B cell (primary cell): ENCODE measurements around the gene MAP2K6. TPM values are rescaled to one million over a fixed set of nuclear protein-coding genes. Genes with fewer than 3 reads are reported as not detected.

Experiments
- ATAC-seq: fragments of 200-7000 bp; cut with Tn5 transposase; one replicate; pipeline ENCODE4 v1.10.0; 2021; ENCODE audit warnings: low read depth, mild to moderate bottlenecking, moderate number of reproducible peaks, moderate library complexity
- CTCF ChIA-PET: fragments of 350-600 bp; sonication (Branson Sonifier 250); formaldehyde crosslinking; loops from one replicate; lab custom pipeline; 2021; ENCODE audit warnings: antibody characterized with exemption, inconsistent platforms; lab: Charles Lee
- POLR2A ChIA-PET: fragments of 350-600 bp; sonication (Branson Sonifier 250); formaldehyde crosslinking; loops from one replicate; lab custom pipeline; 2021; ENCODE audit warnings: antibody characterized with exemption; lab: Charles Lee
- DNase-seq: peaks from one replicate; pipeline ENCODE4 v3.0.0; 2013
- H2AFZ ChIP-seq: 2 replicates; pipeline ENCODE4 v1.6.1; 2012; ENCODE audit warnings: mild to moderate bottlenecking, low read depth, low read length; ENCODE audit not compliant: insufficient read depth, poor library complexity, severe bottlenecking
- H3K27ac ChIP-seq, 2 donors: 1 replicate in 1 of 2; 2 replicates in 1 of 2; pipeline ENCODE4 v1.5.1; 2012 to 2013; ENCODE audit warnings: low read length in 2 of 2, mild to moderate bottlenecking in 2 of 2, moderate library complexity in 1 of 2
- H3K27me3 ChIP-seq, 4 experiments: fragments of 200-600 bp in 1 of 4; sonication (generic) in 1 of 4; replicated peaks in 1 of 4; 1 replicate in 2 of 4; 2 replicates in 2 of 4; pipeline versions ENCODE4 v1.6.1 to v1.7.0; 2013 to 2016; ENCODE audit warnings: low read length in 3 of 4, mild to moderate bottlenecking in 2 of 4, mixed read lengths in 1 of 4, moderate library complexity in 1 of 4; ENCODE audit not compliant: insufficient read depth in 4 of 4, control insufficient read depth in 3 of 4; ENCODE audit errors: control extremely low read depth in 1 of 4
- H3K36me3 ChIP-seq, 2 experiments: replicated peaks in 1 of 2; 1 replicate in 1 of 2; 2 replicates in 1 of 2; pipeline versions ENCODE4 v1.6.1 to v1.7.1; 2013; ENCODE audit warnings: low read length in 1 of 2; ENCODE audit not compliant: insufficient read depth in 2 of 2, control insufficient read depth in 1 of 2; ENCODE audit errors: control extremely low read depth in 1 of 2, extremely low read depth in 1 of 2
- H3K4me1 ChIP-seq, 2 donors: fragments of 200-600 bp in 1 of 2; sonication (generic) in 1 of 2; 1 replicate in 1 of 2; 2 replicates in 1 of 2; pipeline versions ENCODE4 v1.5.1 to v1.6.1; 2013 to 2017; ENCODE audit warnings: low read length in 2 of 2; ENCODE audit not compliant: control insufficient read depth in 2 of 2, insufficient read depth in 2 of 2
- H3K4me2 ChIP-seq: replicated peaks from 2 replicates; pipeline ENCODE3; 2012; ENCODE audit warnings: mild to moderate bottlenecking, low read depth, low read length; ENCODE audit not compliant: poor library complexity, severe bottlenecking
- H3K4me3 ChIP-seq, 5 experiments: fragments of 200-600 bp in 1 of 5; sonication (generic) in 1 of 5; 1 replicate in 3 of 5; 2 replicates in 2 of 5; pipeline versions ENCODE4 v1.5.1 to v1.7.0; 2011 to 2016; ENCODE audit warnings: low read length in 4 of 5, mild to moderate bottlenecking in 4 of 5, low read depth in 2 of 5, control low read depth in 1 of 5, moderate library complexity in 1 of 5; ENCODE audit not compliant: insufficient read depth in 1 of 5; ENCODE audit errors: control extremely low read depth in 1 of 5, extremely low read depth in 1 of 5
- H3K79me2 ChIP-seq: fragments of 200-600 bp; sonication (generic); one replicate; pipeline ENCODE4 v1.6.0; 2016; ENCODE audit warnings: low read length; ENCODE audit not compliant: control insufficient read depth, insufficient read depth
- H3K9ac ChIP-seq: fragments of 200-600 bp; sonication (generic); 2 replicates; pipeline ENCODE4 v1.6.1; 2017; ENCODE audit warnings: mild to moderate bottlenecking, low read length, moderate library complexity
- H3K9me3 ChIP-seq, 3 donors: one replicate each; pipeline versions ENCODE4 v1.6.1 to v1.7.1; 2013; ENCODE audit warnings: low read length in 2 of 3; ENCODE audit not compliant: control insufficient read depth in 2 of 3, insufficient read depth in 1 of 3; ENCODE audit errors: control extremely low read depth in 1 of 3
- H4K20me1 ChIP-seq: 2 replicates; pipeline ENCODE4 v1.6.0; 2012; ENCODE audit warnings: mild to moderate bottlenecking, low read length; ENCODE audit not compliant: insufficient read depth, control insufficient read depth, poor library complexity, severe bottlenecking
- H3K27ac Mint-ChIP-seq: one replicate; pipeline ENCODE4 v1.8.0; 2021; ENCODE audit warnings: mixed read lengths
- H3K27me3 Mint-ChIP-seq: one replicate; pipeline ENCODE4 v1.8.0; 2021; ENCODE audit warnings: mixed read lengths
- H3K4me1 Mint-ChIP-seq: one replicate; pipeline ENCODE4 v1.8.0; 2021; ENCODE audit warnings: mixed read lengths
- H3K4me3 Mint-ChIP-seq: one replicate; pipeline ENCODE4 v1.8.0; 2021; ENCODE audit warnings: mixed read lengths
- H3K9me3 Mint-ChIP-seq: one replicate; pipeline ENCODE4 v1.8.0; 2022; ENCODE audit warnings: mixed read lengths; ENCODE audit not compliant: insufficient read depth
- CTCF ChIP-seq: fragments of 200-600 bp; IDR thresholded peaks from one replicate; pipeline ENCODE4 v1.8.0; 2022; ENCODE audit warnings: antibody characterized with exemption, mild to moderate bottlenecking
- EZH2 ChIP-seq: IDR thresholded peaks from 2 replicates; pipeline ENCODE4 v1.6.1; 2012; ENCODE audit warnings: borderline replicate concordance, low read depth, mild to moderate bottlenecking, moderate library complexity, low read length; ENCODE audit not compliant: insufficient read depth, poor library complexity, severe bottlenecking
- WGBS: methylation state at CpG from one replicate; pipeline ENCODE4 v1.1.5; 2013; ENCODE audit warnings: missing lambda C conversion rate; ENCODE audit not compliant: insufficient coverage; 5-methylcytosine and 5-hydroxymethylcytosine counted together
- intact Hi-C: fragments of 100-400 bp; cut with micrococcal nuclease; formaldehyde crosslinking; loops from one replicate; pipeline ENCODE4 v1.10.0; 2022
- polyA plus RNA-seq: library from polyadenylated mRNA; depleted of rRNA; stranded (reverse); fragments of >200 nt; gene quantifications from 2 replicates; pipeline ENCODE4 v1.2.3, GENCODE V29; 2012
- total RNA-seq, 2 donors: library from RNA; stranded (reverse); fragments of 120-200 nt in 1 of 2; gene quantifications; 1 replicate in 1 of 2; 2 replicates in 1 of 2; pipeline versions ENCODE4 v1.2.3 to v1.2.4, GENCODE V29; 2013 to 2022

The MAP2K6 gene
- total and polyA plus RNA-seq, 2 donors (not counting 1 experiment from before 2014, with no cell fraction given): 2.4 to 7.7 TPM

DNA sequence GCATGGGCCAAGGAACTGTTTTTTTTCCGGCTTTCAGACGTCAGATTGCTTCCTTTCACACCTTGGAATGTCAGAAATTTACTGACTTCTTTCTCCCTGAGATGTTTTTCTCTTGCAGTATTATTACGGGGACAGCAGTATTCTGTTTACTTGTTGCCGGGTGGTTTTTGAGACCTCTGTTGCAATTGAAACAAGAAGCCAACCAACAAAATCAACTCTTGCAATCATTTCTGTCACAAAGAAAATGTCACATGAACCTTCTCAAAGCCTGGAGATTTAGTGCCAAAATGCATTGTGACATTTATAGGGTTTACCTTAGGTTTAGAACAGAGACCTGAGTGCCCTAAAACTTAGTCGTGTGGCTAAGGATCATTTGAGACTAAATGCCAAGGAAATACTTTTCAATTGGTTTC is 174.3 kb downstream of the MAP2K6 start:
- H3K9me3 ChIP-seq: no peaks in the 10 kb centered on the region
- H3K27me3 ChIP-seq: no peaks in the 10 kb centered on the region
- no peaks in the 10 kb centered on the region for H4K20me1 ChIP-seq
- CTCF ChIA-PET: interaction anchor here (1.0 to 2.8 kb wide), 3 partner anchors 18 to 20 kb away, joined by 3 to 11 read pairs (median 4); no protein-coding TSS in a partner anchor
- Mint-ChIP-seq H3K9me3 (no peaks in the 10 kb centered on the region), H3K27me3 (no peaks in the 10 kb centered on the region), H3K4me1 (no peaks in the 10 kb centered on the region), H3K4me3 (no peak overlapping the region), H3K27ac (no peak overlapping the region)
- intact Hi-C loops: no loop called here
- H3K79me2 ChIP-seq: no peaks in the 10 kb centered on the region
- H3K4me3 ChIP-seq: no peak overlapping the region
- H3K4me2 ChIP-seq: no peak overlapping the region
- no peaks in the 10 kb centered on the region for H3K36me3 ChIP-seq
- no peak for TF ChIP-seq EZH2
- no peak for TF ChIP-seq CTCF
- no peaks in the 10 kb centered on the region for H3K4me1 ChIP-seq
- DNase-seq: no peak
- POLR2A ChIA-PET: no interaction called here
- no peak for ATAC-seq
- no peak overlapping the region for H3K27ac ChIP-seq
- no peak overlapping the region for H2AFZ ChIP-seq
- 60% methylated on average over 1 of the region's 5 CpGs for WGBS
- H3K9ac ChIP-seq: no peak overlapping the region

GRCh38 chr17:69590671-69591070 is 176.2 kb downstream of the MAP2K6 start:
- H3K27ac Mint-ChIP-seq: no peak overlapping the region
- no peaks in the 10 kb centered on the region for H3K36me3 ChIP-seq
- no peak overlapping the region for H2AFZ ChIP-seq
- no peaks in the 10 kb centered on the region for H3K27me3 Mint-ChIP-seq
- no peaks in the 10 kb centered on the region for H3K27me3 ChIP-seq
- H3K9me3 ChIP-seq: no peaks in the 10 kb centered on the region
- H3K27ac ChIP-seq: no peak overlapping the region
- no peaks in the 10 kb centered on the region for H3K4me1 Mint-ChIP-seq
- H3K4me3 ChIP-seq: no peak overlapping the region
- CTCF ChIA-PET: interaction anchor here (2.8 kb wide), 1 partner anchor 16 kb away, joined by 11 read pairs; no protein-coding TSS in a partner anchor
- no peak overlapping the region for H3K4me3 Mint-ChIP-seq
- DNase-seq (no peak), ATAC-seq (no peak)
- H4K20me1 ChIP-seq: no peaks in the 10 kb centered on the region
- no CpG with 5 or more reads among the region's 1 CpG for WGBS
- H3K4me2 ChIP-seq: no peak overlapping the region
- POLR2A ChIA-PET: no interaction called here
- intact Hi-C loops: no loop called here
- H3K79me2 ChIP-seq: no peaks in the 10 kb centered on the region
- H3K9ac ChIP-seq: no peak overlapping the region
- no peaks in the 10 kb centered on the region for H3K4me1 ChIP-seq
- no peak for TF ChIP-seq EZH2
- no peak for TF ChIP-seq CTCF
- no peaks in the 10 kb centered on the region for H3K9me3 Mint-ChIP-seq
